ENCODE data around the gene CDIP1.

Gene CDIP1

GRCh38 chr16:4513086-4513860 lies 25.3 kb downstream of the CDIP1 start:
- DNase-seq: no peak

GRCh38 chr16:4512473-4512872 lies 26.1 kb downstream of the CDIP1 start:
- DNase-seq: no peak

GRCh38 chr16:4511441-4512082 lies 27.0 kb downstream of the CDIP1 start:
- DNase-seq: peak; percentile 48 to 56

- DNase-seq: no peak
These were observed 27.7 kb downstream of the CDIP1 start for GRCh38 chr16:4510747-4511426.

GRCh38 chr16:4510131-4510530 lies 28.4 kb downstream of the CDIP1 start:
- no peak for DNase-seq

GRCh38 chr16:4509420-4509819 lies 29.2 kb downstream of the CDIP1 start:
- no peak for DNase-seq

- DNase-seq: no peak
These were observed 29.8 kb downstream of the CDIP1 start for GRCh38 chr16:4508806-4509205.

GRCh38 chr16:4507588-4508345 lies 30.8 kb downstream of the CDIP1 start:
- no peak for DNase-seq

GRCh38 chr16:4506450-4506849 lies 32.1 kb downstream of the CDIP1 start:
- peak; percentile 75 to 81 for DNase-seq

- DNase-seq: no peak
These were observed 33.0 kb downstream of the CDIP1 start for GRCh38 chr16:4505356-4506147.

- peak in 1 of 2 donors; percentile 71 for DNase-seq
These were observed 37.5 kb downstream of the CDIP1 start for GRCh38 chr16:4501071-4501478.

- peak in 1 of 2 donors; percentile 62 for DNase-seq
These were observed 38.3 kb downstream of the CDIP1 start for GRCh38 chr16:4500272-4500671.

GRCh38 chr16:4499196-4499555 lies 39.4 kb downstream of the CDIP1 start:
- DNase-seq: no peak

GRCh38 chr16:4498546-4499195 lies 39.9 kb downstream of the CDIP1 start:
- DNase-seq: no peak

- DNase-seq: no peak
These were observed 42.3 kb downstream of the CDIP1 start for GRCh38 chr16:4496305-4496704.

- DNase-seq: no peak
These were observed 42.8 kb downstream of the CDIP1 start for GRCh38 chr16:4495766-4496165.

GRCh38 chr16:4494746-4495490 lies 43.7 kb downstream of the CDIP1 start:
- no peak for DNase-seq

- no peak for DNase-seq
These were observed 46.7 kb downstream of the CDIP1 start for GRCh38 chr16:4491898-4492297.

GRCh38 chr16:4489030-4489429 lies 49.5 kb downstream of the CDIP1 start:
- no peak for DNase-seq

- no peak for DNase-seq
These were observed 50.0 kb downstream of the CDIP1 start for GRCh38 chr16:4488499-4488967.

GRCh38 chr16:4487955-4488498 lies 50.5 kb downstream of the CDIP1 start:
- DNase-seq: no peak
